Stimulated activated CD4-positive, alpha-beta T cell treated with anti-CD3 and anti-CD28 coated beads, Interleukin-2, amount 100 ng/mL, for 48 hours (primary cell): ENCODE results near the gene HEMGN.
"Not testable (repeated sequence)": the region's sequence is repeated elsewhere in the genome, so short reads cannot be mapped to it uniquely, and the experiment has no call there.

Experiments
- DNase-seq, 2 donors: peaks; one replicate each; pipeline ENCODE4 v3.0.0-alpha.2; 2020

HEMGN gene

GRCh38 chr9:97964901-97965300, 26.9 kb upstream of the HEMGN start:
- no peak for DNase-seq

GRCh38 chr9:97963232-97963631, 25.3 kb upstream of the HEMGN start:
- DNase-seq, result no peak

GRCh38 chr9:97962575-97962974, 24.6 kb upstream of the HEMGN start:
- no peak for DNase-seq

- DNase-seq, result no peak
Observed at GRCh38 chr9:97962136-97962535, 24.2 kb upstream of the HEMGN start.

GRCh38 chr9:97961361-97961760, 23.4 kb upstream of the HEMGN start:
- no peak for DNase-seq

- DNase-seq, result not testable (repeated sequence)
Observed at GRCh38 chr9:97960678-97961328, 22.8 kb upstream of the HEMGN start.

GRCh38 chr9:97959585-97959984, 21.6 kb upstream of the HEMGN start:
- DNase-seq, result no peak

- DNase-seq, result no peak
Observed at GRCh38 chr9:97958812-97959511, 21.0 kb upstream of the HEMGN start.

- DNase-seq, result no peak
Observed at GRCh38 chr9:97956331-97956730, 18.4 kb upstream of the HEMGN start.

- DNase-seq, result peak; percentile 28 to 36
Observed at GRCh38 chr9:97954550-97954989, 16.6 kb upstream of the HEMGN start.

- DNase-seq, result not testable (repeated sequence)
Observed at GRCh38 chr9:97950873-97951272, 12.9 kb upstream of the HEMGN start.

- not testable (repeated sequence) for DNase-seq
Observed at GRCh38 chr9:97947094-97947493, 9.1 kb upstream of the HEMGN start.

GRCh38 chr9:97945470-97945869, 7.5 kb upstream of the HEMGN start:
- DNase-seq, result not testable (repeated sequence)

GRCh38 chr9:97944612-97945011, 6.6 kb upstream of the HEMGN start:
- DNase-seq, result no peak

GRCh38 chr9:97943308-97943855, 5.4 kb upstream of the HEMGN start:
- DNase-seq, result no peak

GRCh38 chr9:97941323-97941722, 3.4 kb upstream of the HEMGN start:
- no peak for DNase-seq

- DNase-seq, result no peak
Observed at GRCh38 chr9:97940741-97941140, 2.8 kb upstream of the HEMGN start.

- DNase-seq, result no peak
Observed at GRCh38 chr9:97940233-97940632, 2.3 kb upstream of the HEMGN start.

- no peak for DNase-seq
Observed at GRCh38 chr9:97936998-97937397, 974 bp downstream of the HEMGN start.

GRCh38 chr9:97935276-97935675, 2.7 kb downstream of the HEMGN start:
- DNase-seq, result no peak

- no peak for DNase-seq
Observed at GRCh38 chr9:97934321-97935115, 3.5 kb downstream of the HEMGN start.

- DNase-seq, result no peak
Observed at GRCh38 chr9:97933297-97933998, 4.5 kb downstream of the HEMGN start.

GRCh38 chr9:97930972-97931371, 7.0 kb downstream of the HEMGN start:
- DNase-seq, result no peak
